Measurements from ENCODE around the gene RRAGC.

GRCh38 chr1:38888423-38889333, 29.1 kb upstream of the RRAGC start:
- TF ChIP-seq CTCF (IDR thresholded peaks at IDR 0.05), result no peak
- no peak for TF ChIP-seq ATF1 (CRISPR knock-in tag; IDR thresholded peaks at IDR 0.05)
- TF ChIP-seq ZBTB21 (CRISPR knock-in tag; IDR thresholded peaks at IDR 0.05; ENCODE audit: borderline replicate concordance), result no peak
